GM18870 (cell line): ENCODE measurements around the gene PAX6.

Experiments
- ATAC-seq: cut with Tn5 transposase; IDR thresholded peaks from one replicate; pipeline ENCODE4 v1.9.1; 2021; ENCODE audit warnings: moderate library complexity; ENCODE audit not compliant: unreplicated experiment

The PAX6 gene

GRCh38 chr11:31809541-31809856 is 1.6 kb downstream of the PAX6 start:
- ATAC-seq: no peak

DNA sequence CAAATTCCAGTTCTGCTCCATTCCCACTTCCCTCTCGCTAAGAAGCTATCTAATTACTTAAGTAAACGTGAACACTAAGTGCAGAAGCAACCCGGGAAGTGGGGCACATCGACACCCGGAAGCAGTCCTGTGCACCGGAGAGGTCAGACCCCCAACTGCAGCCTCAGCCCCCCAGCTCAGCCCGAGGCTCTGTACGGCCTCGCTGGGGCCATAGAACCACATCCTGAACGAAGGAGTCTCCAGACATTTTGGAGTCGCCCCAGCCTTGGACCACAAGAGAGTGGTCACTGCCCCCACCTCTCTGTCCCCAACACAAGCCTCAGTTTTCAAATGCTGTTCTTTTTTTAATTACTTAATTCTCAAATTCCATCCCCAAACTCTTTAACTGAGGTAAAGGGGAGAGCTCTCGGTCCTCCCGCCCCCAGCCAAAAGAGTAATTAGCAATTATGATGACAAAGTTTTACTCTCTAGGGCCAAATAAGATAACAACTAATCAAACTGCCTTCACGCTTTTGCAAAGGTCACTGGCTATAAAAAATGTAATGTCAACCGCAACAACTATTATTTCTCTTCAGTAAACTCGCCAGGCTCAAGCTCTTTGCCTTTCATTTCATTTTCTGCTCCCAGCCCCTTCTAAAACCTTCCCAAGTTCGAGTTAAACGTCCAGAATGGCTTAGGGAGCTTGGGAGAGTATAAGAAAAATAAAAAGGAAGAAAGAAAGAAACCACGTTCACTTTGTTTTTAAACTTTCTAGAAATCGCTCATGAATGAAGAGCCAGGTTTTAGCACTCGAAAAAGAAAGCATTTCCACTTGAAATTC is 2.2 kb downstream of the PAX6 start:
- no peak for ATAC-seq

DNA sequence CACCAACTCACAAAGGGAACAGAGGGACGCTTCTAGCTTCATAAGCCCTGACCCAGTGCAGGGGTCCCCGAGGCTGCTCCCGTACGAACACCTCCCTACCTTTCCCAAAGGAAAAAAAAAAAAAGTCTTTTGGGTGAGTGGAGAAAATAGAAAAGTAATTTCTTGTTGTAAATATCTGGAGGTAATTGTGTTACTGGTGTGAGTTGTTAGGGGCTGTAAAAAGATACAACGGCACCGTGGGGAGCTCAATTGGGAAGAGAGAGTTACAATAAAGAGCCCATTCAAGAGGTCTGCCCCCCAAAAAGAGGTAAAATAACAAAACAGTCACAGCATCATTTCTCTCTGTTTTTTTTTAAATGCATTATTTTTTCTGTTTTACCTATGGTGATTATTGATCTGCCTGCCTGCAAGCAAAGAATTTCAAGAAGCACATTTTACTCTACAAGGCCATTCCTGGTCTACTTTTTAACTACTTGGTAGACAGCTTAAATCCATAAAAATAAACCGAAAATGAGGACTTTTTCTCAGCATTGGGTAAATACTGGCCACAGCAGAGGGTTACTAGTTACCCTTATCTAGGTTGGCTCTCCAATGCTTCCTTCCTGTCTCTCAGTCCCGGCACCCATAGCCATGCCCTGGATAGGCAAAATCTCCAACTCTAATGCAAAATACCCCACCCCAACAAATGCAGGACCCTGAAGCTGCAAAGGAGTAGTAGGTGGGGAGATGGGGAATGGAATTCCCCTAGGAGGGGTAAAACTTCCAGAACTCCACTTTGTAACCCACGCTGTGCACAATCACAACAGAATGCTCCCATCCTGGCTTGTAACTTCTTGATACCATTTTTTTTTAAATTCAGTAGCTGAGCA is 3.1 kb downstream of the PAX6 start:
- ATAC-seq: no peak

DNA sequence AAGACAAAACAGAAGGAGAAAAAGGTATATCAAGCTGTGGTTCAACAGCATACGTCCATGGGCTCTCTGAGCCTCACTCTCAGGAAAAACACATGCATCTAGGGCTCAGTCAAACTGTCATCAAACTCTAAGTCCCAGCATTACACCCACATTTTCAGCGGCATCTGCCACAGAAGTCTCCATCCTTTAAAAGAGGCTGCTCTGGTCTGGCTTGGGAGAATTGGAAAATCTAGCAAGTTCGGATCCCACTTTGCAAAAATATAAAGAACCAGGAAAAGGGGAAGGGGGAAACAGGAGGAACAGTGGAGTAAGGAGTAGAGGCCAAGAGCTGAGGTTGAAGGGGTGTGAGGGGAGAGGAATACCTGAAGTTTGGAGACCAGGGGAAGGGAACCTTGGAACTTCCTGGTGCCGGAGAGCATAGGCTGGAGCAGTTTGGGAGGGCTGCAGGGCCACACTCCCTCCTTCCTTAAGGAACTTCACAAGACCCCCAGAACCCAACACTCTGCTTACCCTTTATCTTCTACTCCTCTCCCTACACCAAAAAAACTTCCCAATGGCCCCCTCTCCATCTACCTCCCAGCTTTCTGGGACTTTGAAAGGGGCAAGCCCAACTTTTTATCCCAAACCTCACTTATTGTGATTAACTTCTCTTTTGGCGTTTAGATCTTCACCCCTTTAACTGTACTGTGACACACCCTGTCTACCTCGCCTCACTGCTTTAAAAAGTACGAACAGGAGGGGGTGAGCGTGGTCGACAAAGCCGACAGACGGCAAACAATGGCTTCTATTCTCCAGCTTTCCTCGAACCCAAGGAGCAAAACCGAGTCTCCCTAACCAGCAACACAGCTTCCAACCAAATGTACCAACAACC is 4.0 kb downstream of the PAX6 start:
- no peak for ATAC-seq

- ATAC-seq: no peak
Observed at GRCh38 chr11:31806186-31806927, 4.8 kb downstream of the PAX6 start.

DNA sequence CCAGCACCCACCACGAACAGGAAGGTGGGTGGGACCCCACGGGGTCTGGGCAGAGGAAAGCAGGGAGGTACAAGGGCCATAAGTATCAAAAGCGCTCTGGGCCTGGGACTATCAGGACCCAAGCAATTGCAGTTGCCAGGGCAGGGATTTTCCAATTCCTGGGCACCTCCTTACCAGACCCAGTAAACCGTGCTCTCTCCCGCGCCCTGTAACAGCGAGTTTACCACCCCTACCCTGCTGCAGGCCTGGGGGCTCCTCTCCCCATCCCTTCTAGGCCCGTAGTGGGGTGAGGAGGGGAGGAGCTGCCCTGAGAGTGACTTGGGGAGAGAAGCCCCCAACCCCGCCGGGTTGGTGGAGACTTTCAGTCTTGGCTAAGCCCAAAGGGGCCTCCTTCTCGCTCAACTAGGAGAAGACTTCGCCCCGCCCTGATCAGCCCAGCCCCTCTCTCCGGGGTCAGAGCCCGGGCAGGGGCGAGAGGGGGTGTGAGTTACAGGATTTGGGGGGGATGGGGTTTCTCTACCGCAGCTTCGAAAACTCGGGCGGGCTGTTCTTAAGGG is 5.4 kb downstream of the PAX6 start:
- ATAC-seq: no peak

- no peak for ATAC-seq
Observed at GRCh38 chr11:31805037-31805628, 6.0 kb downstream of the PAX6 start.

- no peak for ATAC-seq
Observed at GRCh38 chr11:31804312-31805036, 6.6 kb downstream of the PAX6 start.

DNA sequence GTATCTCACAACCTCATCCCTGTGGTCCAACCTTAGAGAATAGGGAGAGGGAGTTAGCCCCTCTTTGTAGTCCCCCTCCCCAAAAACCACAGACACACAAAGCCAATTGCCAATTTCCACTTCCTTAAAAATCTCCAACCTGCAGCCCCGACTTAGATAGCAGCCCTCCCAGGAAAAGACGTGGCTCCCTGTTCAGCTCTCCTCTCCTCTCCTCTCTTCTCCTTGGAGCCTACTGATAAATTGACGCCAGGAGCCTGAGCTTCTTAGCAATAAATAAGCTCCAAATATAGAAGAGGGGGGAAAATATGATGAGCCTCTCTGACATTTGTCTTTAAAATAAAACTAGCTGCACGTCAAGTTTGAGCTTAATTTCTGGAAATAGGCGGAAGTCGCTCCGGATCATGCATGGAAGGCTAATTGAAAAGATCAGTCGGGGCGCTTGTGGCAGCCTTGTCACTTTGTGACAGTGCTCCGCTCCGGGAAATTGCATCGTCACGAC is 7.3 kb downstream of the PAX6 start:
- no peak for ATAC-seq

GRCh38 chr11:31802990-31803812 is 7.9 kb downstream of the PAX6 start:
- ATAC-seq: no peak

DNA sequence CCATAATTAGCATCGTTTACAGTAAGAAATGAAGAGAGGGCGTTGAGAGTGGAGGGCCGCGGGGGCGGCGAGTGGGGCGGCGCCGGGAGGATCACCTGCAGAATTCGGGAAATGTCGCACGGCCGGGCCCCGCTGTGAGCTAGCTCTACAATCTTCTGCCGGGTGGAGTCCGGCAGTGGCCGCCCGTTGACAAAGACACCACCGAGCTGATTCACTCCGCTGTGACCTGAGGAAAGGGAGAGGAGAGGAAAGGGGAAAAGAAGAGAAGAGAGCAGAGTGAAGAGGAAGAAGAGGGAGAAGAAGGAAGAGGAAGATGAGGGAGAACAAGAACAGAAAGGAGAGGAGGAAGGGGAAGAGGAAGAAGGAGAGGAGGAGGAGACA is 8.5 kb downstream of the PAX6 start:
- no peak for ATAC-seq

- no peak for ATAC-seq
Observed at GRCh38 chr11:31802000-31802551, 9.0 kb downstream of the PAX6 start.

GRCh38 chr11:31801298-31801702 is 9.8 kb downstream of the PAX6 start:
- ATAC-seq: no peak

DNA sequence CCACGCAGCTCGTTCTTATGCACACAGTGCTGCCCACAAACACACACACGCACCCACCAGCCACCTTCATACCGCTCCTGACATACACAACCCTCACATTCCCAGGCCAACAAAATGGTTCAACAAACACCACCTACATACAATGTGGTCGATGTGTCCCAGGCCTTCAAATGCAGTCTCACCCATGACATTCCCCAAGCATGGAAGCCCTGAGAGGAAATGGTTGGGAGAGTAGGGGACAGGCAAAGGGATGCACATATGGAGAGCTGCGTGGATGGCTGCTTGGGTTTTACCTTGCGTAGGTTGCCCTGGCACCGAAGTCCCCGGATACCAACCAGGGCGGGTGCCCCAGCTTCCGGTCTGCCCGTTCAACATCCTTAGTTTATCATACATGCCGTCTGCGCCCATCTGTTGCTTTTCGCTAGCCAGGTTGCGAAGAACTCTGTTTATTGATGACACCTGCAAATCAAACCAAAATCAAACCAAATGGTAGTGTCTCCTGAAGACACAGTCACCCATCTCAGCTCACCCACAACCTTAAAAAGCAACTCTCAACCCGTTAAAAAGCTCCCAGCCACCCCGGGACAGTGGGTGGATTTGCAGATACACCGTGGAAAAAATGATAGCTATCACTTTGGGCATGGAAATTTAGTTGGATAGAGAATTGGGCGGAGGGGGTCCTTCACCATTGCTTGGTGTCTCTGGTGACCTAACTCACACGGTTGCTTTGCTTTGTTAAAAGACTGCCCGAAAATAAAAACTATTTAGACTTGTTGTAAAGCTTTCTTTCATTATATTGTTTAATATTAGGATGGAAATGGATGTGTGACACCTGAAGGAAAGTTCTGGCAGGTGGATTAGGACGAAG is 10.5 kb downstream of the PAX6 start:
- no peak for ATAC-seq

DNA sequence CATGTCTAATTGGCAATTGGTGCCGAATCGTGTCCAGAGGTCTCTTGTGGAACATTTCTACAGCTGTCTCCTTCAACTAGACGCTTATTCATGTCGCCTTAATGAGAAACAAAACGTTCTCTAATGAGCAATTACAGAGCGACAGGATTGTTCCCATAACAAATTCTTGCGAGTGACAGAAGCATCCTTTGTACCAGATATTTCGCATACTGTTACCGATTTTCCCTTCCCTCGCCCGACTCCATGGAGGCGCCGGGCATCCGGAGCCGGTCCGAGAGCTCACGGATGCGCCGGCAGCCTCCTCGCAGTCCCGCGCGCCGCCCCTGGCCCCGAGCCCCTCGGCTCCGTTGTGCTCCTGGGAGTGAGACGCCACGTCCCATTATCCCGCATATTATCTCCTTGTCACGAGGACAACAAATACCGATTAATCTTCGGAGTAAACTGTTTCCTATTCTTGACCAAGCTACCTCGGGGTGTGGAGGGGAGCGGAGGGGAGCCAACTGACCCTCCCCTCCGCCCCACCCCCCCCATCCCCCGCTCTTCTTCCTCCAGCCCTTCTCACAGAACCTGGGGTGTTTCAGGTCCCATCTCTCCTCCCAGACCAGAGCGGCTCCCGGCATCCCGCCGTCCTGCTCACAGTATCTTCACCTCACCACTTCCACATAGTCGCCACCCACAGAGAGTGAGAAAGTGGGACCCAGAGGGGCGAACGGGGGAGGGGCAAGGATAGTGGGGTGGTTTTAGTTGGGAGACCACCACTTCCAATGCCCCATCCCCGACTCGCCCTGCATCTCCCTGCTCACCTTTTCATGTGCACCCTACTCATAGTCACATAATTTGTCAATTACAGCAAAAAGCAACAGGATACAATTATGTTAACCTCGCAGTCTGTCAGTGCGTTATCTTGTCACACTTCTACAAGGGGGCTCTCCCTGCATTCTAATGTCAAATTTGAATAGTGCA is 11.4 kb downstream of the PAX6 start:
- ATAC-seq: no peak
